ENCODE data around the gene DUSP28.
A peak's percentile ranks its signal among the peaks of the same experiment; 100 is the strongest.

DUSP28 gene

GRCh38 chr2:240604291-240604938, 44.3 kb downstream of the DUSP28 start:
- ATAC-seq, result peak; percentile 88
- TF ChIP-seq BACH2 (CRISPR knock-in tag; IDR thresholded peaks at IDR 0.05; ENCODE audit: borderline replicate concordance), result no peak
- TF ChIP-seq ESRRG (CRISPR knock-in tag; IDR thresholded peaks at IDR 0.05), result no peak
- peak; percentile 67; the same call in 1 of the 2 replicates for TF ChIP-seq TSHZ2 (CRISPR knock-in tag; IDR thresholded peaks at IDR 0.05)
- TF ChIP-seq PPARA (CRISPR knock-in tag; IDR thresholded peaks at IDR 0.05; ENCODE audit: borderline replicate concordance), result no peak

GRCh38 chr2:240604939-240605716, 45.0 kb downstream of the DUSP28 start:
- TF ChIP-seq TSHZ2 (CRISPR knock-in tag; IDR thresholded peaks at IDR 0.05) (no peak), ZFP30 (CRISPR knock-in tag; IDR thresholded peaks at IDR 0.05) (no peak), SNAI2 (CRISPR knock-in tag; IDR thresholded peaks at IDR 0.05) (no peak), ZNF565 (CRISPR knock-in tag; conservative IDR thresholded peaks at IDR 0.05; ENCODE audit: low read depth) (no peak), GLIS3 (CRISPR knock-in tag; IDR thresholded peaks at IDR 0.05) (no peak), TCF4 (CRISPR knock-in tag; IDR thresholded peaks at IDR 0.05; ENCODE audit: borderline replicate concordance) (no peak), BACH2 (CRISPR knock-in tag; IDR thresholded peaks at IDR 0.05; ENCODE audit: borderline replicate concordance) (no peak), ISL1 (CRISPR knock-in tag; IDR thresholded peaks at IDR 0.05) (no peak)
- ATAC-seq, result no peak

- ATAC-seq, result no peak
- TF ChIP-seq ZNF565 (CRISPR knock-in tag; conservative IDR thresholded peaks at IDR 0.05; ENCODE audit: low read depth) (no peak), TOX (CRISPR knock-in tag; IDR thresholded peaks at IDR 0.05; ENCODE audit: borderline replicate concordance) (no peak), CSDC2 (CRISPR knock-in tag; IDR thresholded peaks at IDR 0.05) (no peak)
Observed at GRCh38 chr2:240605867-240606743, 45.9 kb downstream of the DUSP28 start.

- TF ChIP-seq ESRRG (CRISPR knock-in tag; IDR thresholded peaks at IDR 0.05), result no peak
- TF ChIP-seq ARNTL (CRISPR knock-in tag; IDR thresholded peaks at IDR 0.05; ENCODE audit: borderline replicate concordance, low read depth), result no peak
- ATAC-seq, result no peak
Observed at GRCh38 chr2:240611601-240612210, 51.5 kb downstream of the DUSP28 start.
